ENCODE results near the gene MSLN.

MSLN gene

DNA sequence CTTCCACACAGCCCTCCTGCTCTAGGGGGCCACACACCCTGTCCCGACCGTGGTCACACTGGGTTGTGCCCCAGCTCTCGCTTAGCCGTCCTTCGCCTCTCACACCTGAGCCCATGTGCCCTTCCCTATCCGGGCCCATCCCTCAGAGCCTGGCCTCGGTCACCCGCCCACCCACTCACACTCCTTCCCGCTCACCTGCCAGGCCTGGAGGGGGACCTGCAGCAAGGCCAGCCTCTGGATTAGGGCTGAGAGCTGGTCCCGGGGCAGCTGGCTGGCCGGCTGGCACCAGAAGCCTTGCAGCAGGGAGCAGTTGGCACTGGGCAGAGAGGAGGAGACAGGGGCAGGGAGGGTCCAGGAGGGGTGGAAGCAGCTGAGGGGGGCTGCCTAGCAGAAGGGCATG is 17.9 kb downstream of the MSLN start:
- DNase-seq, result no peak

GRCh38 chr16:778909-779527 is 18.5 kb downstream of the MSLN start:
- DNase-seq, result no peak

- DNase-seq, result no peak
Measured at GRCh38 chr16:779561-779960, 19.0 kb downstream of the MSLN start.

GRCh38 chr16:780296-780695 is 19.8 kb downstream of the MSLN start:
- no peak for DNase-seq

- DNase-seq, result no peak
Measured at GRCh38 chr16:781346-782010, 20.9 kb downstream of the MSLN start.

- no peak for DNase-seq
Measured at GRCh38 chr16:782258-782657, 21.7 kb downstream of the MSLN start.

GRCh38 chr16:782766-783403 is 22.4 kb downstream of the MSLN start:
- DNase-seq, result no peak

DNA sequence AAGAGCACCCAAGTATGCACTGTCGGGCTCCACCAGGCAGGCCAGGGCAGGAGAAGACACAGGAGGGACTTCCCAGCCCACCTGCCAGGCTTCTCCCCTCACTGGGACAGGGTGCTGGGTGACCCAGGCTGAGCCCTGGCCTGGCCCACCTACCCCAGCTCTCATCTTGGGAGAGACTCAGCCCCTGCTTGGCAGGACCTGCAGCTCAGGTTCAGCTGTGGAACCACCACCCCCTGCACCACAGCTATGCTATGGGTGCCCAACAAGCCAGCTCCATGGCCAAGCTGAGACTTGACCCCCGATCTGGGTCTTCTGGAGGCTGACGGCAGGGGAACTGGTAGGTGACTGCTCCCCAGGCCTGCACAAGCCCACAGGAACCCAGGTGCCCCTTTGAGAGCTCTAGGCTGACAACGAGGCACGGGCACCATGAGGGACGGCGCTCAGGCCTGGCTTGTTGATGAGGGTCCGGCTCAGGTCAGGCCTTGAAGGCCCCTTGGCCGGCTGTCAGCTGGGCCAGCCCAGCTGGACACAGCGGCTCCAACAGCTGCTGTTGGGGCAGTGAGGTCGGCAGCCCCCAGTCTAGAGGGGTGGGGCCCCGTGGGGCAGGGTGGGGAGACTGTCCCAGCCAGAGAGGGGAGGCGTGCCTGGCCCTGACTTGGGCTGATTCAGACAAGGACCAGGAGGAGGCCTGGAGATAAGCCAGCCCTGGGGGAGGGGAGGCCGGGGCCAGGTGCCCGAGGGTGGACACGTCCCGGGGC is 23.0 kb downstream of the MSLN start:
- DNase-seq, result peak; percentile 51

DNA sequence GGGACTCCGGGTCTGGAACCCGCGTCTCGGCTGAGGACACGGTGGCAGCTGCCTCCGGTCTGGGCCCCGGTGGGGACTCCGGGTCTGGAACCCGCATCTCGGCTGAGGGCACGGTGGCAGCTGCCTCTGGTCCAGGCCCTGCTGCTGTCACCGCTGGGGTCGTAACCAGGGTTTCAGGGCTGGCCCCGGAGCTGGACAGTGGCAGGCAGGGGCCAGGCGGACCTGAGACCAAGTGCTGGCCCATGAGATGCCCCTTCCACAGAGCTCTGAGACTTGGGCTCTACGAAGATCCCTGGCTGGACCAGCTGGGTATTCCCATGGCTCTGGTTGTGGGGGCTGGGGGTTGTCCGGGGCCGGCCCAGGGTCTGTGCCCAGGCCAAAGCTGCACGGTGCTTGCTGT is 23.9 kb downstream of the MSLN start:
- no peak for DNase-seq

GRCh38 chr16:785563-786535 is 25.3 kb downstream of the MSLN start:
- DNase-seq, result peak; percentile 56

GRCh38 chr16:787321-787966 is 26.9 kb downstream of the MSLN start:
- DNase-seq, result no peak

DNA sequence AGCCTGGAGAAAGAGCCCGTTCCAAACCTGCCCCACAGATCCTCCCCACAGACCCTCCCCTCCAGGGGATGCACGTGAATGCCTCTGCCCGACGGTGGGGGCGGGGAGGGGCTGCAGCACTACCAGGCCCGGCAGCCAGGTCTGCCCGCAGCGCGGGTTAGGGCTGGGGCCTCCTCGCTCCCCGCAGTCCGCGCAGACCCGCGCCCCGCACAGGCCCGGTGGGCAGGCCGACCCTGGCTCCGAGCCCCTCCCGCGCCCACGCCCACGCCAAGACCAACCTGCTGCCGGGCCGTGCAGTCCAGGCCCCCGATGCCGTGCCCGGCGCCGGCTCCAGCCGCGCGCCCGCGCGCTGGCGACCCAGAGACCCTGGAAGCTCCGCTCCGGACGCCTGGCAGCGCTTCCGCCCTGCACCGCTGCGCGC is 27.5 kb downstream of the MSLN start, which contains the start of gene RPUSD1:
RPUSD1 (minus strand) TSS at position 404 of the 421 bp plus-strand sequence. CDS start 644 bp downstream, outside the sequence.
- DNase-seq, result no peak

- DNase-seq, result peak; percentile 89
Measured at GRCh38 chr16:788399-789126, 28.0 kb downstream of the MSLN start, which contains the start of gene CHTF18. CHTF18 (plus strand) TSS chr16:788620; CDS start chr16:788685, 65 bp downstream.

DNA sequence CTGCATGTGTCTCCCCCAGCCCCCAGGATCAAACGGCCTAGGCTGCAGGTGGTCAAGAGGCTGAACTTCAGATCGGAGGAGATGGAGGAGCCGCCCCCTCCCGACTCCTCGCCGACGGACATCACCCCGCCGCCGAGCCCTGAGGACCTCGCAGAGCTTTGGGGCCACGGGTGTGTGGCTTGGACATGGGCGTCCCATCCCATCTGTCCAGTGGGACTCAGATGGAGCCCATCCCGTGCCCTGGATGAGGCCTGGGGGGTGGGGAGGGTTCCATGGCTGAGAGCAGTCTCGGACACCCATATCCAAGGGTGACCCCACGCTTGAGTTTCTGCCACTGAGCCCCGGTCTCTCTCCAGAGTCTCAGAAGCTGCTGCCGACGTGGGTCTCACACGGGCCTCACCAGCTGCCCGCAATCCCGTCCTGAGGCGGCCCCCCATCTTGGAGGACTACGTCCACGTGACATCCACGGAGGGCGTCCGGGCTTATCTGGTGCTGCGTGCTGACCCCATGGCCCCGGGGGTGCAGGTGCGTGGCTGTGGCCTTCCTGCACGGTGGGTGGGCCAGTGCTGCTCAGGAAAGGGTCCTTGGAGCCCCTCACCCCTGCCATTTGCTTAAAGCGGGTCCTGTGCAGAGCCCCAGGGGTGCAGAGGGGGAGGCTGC is 28.8 kb downstream of the MSLN start:
- DNase-seq, result no peak

DNA sequence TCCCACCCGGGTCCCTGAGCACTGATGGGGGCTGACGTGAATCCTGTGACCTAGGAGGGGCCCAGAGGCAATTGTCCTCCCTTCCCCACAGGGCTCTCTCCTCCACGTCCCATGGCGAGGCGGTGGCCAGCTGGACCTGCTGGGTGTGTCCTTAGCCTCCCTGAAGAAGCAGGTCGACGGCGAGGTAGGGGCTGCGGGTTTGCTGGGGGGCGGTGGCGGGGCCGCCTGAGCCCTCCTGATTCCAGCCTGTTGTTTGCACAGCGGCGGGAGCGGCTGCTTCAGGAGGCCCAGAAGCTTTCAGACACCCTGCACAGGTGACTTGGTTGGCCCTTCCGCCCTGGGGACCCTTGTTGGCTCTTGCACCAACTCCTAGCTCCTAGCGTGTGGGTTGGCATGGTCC is 29.6 kb downstream of the MSLN start:
- no peak for DNase-seq

GRCh38 chr16:791131-791530 is 30.6 kb downstream of the MSLN start:
- no peak for DNase-seq

DNA sequence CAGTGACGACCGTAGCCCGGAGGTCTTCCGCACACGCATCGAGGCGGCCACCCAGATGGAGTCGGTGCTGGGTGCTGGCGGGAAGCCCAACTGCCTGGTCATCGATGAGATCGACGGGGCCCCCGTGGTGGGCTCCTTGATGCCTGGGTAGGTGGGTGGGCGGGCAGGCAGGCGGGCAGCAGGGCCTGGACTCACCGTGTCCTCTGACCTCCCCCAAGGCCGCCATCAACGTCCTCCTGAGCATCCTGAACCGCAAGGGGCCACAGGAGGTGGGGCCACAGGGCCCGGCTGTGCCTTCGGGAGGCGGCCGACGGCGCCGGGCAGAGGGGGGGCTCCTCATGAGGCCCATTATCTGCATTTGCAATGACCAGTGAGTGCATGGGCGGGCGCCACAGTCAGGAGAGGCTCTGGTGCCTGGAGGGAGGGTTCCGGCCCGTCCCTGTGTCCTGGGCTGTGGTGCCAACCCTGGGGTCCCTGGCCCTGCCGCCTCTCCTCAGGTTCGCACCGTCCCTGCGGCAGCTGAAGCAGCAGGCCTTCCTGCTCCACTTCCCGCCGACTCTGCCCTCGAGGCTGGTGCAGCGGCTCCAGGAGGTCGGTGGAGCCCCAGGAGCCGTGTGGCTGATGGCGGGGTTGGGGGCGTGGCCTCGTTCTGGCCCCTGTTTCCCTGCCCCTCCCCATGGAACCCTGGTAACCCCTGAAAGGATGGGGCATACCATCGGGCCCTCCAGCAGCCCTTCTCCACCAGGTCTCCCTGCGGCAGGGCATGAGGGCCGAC is 31.9 kb downstream of the MSLN start:
- no peak for DNase-seq

GRCh38 chr16:793414-793813 is 32.9 kb downstream of the MSLN start:
- no peak for DNase-seq

- DNase-seq, result no peak
Measured at GRCh38 chr16:794091-794822, 33.7 kb downstream of the MSLN start.
